Esophagus muscularis mucosa (tissue), 4 donors: ENCODE data around the gene LDB1. TPM values are rescaled to one million over a fixed set of nuclear protein-coding genes. Genes with fewer than 3 reads are reported as not detected.

ENCODE experiments used
- DNase-seq: peaks from one replicate; pipeline ENCODE4 v3.0.0-alpha.2; 2017; ENCODE audit errors: extremely low spot score
- H3K27ac ChIP-seq, 4 donors: fragments of 200-600 bp; sonication (generic); replicated peaks in 1 of 4; 1 replicate in 3 of 4; 2 replicates in 1 of 4; pipeline ENCODE4 v1.5.1; 2016 to 2019; ENCODE audit warnings: mild to moderate bottlenecking in 1 of 4
- H3K27me3 ChIP-seq, 4 donors: fragments of 200-600 bp; sonication (generic); one replicate each; pipeline versions ENCODE4 v1.5.1 to v1.6.0; 2016 to 2019
- H3K36me3 ChIP-seq, 4 donors: fragments of 200-600 bp; sonication (generic); one replicate each; pipeline ENCODE4 v1.5.1; 2016 to 2019
- H3K4me1 ChIP-seq, 4 donors: fragments of 200-600 bp; sonication (generic); one replicate each; pipeline ENCODE4 v1.5.1; 2016 to 2019
- H3K4me3 ChIP-seq, 4 donors: fragments of 200-600 bp; sonication (generic); 1 replicate in 2 of 4; 2 replicates in 2 of 4; pipeline ENCODE4 v1.5.1; 2016 to 2019; ENCODE audit warnings: mild to moderate bottlenecking in 4 of 4, moderate library complexity in 1 of 4
- H3K9me3 ChIP-seq, 4 donors: fragments of 200-600 bp; sonication (generic); 1 replicate in 3 of 4; 2 replicates in 1 of 4; pipeline ENCODE4 v1.5.1; 2016 to 2019
- CTCF ChIP-seq, 3 experiments: fragments of 200-600 bp in 2 of 3; fragments of 450-650 bp in 1 of 3; sonication (generic) in 2 of 3; IDR thresholded peaks; one replicate each; pipeline ENCODE4 v1.5.1; 2017 to 2019; ENCODE audit warnings: antibody characterized with exemption in 3 of 3, mild to moderate bottlenecking in 2 of 3, moderate library complexity in 1 of 3
- EP300 ChIP-seq: sonication (generic); formaldehyde crosslinking; IDR thresholded peaks from one replicate; pipeline ENCODE4 v1.6.1; 2017; ENCODE audit warnings: antibody characterized with exemption
- POLR2A ChIP-seq: fragments of 450-650 bp; IDR thresholded peaks from one replicate; pipeline ENCODE4 v1.6.1; 2017; ENCODE audit warnings: antibody characterized with exemption, moderate library complexity, mild to moderate bottlenecking, low read depth
- POLR2AphosphoS5 ChIP-seq, 2 donors: sonication (generic); formaldehyde crosslinking; IDR thresholded peaks; one replicate each; pipeline ENCODE4 v1.6.1; 2017; ENCODE audit warnings: antibody characterized with exemption in 2 of 2
- WGBS: methylation state at CpG from one replicate; pipeline ENCODE4 v1.1.5; 2018; 5-methylcytosine and 5-hydroxymethylcytosine counted together
- intact Hi-C: fragments of 100-400 bp; cut with DNase I; formaldehyde crosslinking; loops from one replicate; pipeline ENCODE4 v1.15.1; 2023
- total RNA-seq, 4 donors: library from RNA; depleted of rRNA; stranded (reverse); fragments of >200 nt; gene quantifications; one replicate each; pipeline versions ENCODE4 v1.1.0 to v1.2.1, GENCODE V29; 2016

Gene LDB1
- total RNA-seq, 4 donors from 2014 or later, result 59.4 to 79.7 (median 65.6) TPM

DNA sequence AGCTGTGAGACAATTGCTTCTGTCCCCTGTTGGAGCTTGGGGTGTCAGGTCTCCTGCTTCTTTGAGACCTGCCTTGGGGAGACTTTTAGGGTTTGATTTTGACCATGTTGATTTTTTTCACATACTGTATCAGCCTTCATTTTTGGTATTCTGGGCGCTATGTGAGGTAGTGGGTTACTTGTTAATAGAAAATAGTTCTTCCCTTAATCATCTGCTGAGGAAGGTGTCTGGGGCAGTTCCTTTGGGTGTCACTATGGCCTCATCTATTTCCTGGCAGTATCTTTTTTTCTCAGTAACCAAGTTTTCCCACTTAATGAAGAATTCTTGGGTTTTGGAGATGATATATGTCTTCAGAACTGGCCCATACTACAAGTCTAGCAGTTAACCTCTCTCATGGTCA lies 27.4 kb upstream of the LDB1 start:
- TF ChIP-seq POLR2AphosphoS5 (IDR thresholded peaks at IDR 0.05), result no peak
- no peak for TF ChIP-seq POLR2A
- no peak for TF ChIP-seq CTCF (IDR thresholded peaks at IDR 0.05)
- no peak for TF ChIP-seq EP300

GRCh38 chr10:102146971-102147428 lies 26.8 kb upstream of the LDB1 start:
- peaks cover 40 to 89% (median 81%) of the 10 kb centered on the region in 4 donors for H3K36me3 ChIP-seq

More for the DNA sequence above, 27.4 kb upstream of the LDB1 start:
- 100% methylated on average over 1 of the region's 1 CpG for WGBS
- Histone ChIP-seq H3K4me3 (no peak overlapping the region), H3K27me3 (no peaks in the 10 kb centered on the region), H3K27ac (no peak overlapping the region), H3K9me3 (no peaks in the 10 kb centered on the region), H3K4me1 (peaks cover 7 to 9% (median 8%) of the 10 kb centered on the region in 4 donors), H3K36me3 (peaks cover 37 to 83% (median 76%) of the 10 kb centered on the region in 4 donors)
- DNase-seq, result no peak
- intact Hi-C loops, result no loop called here

GRCh38 chr10:102141583-102142107 lies 21.5 kb upstream of the LDB1 start:
- DNase-seq, result no peak

More at GRCh38 chr10:102146971-102147428, 26.8 kb upstream of the LDB1 start:
- intact Hi-C loops, result no loop called here
- Histone ChIP-seq H3K4me3 (no peak overlapping the region), H3K9me3 (no peaks in the 10 kb centered on the region), H3K27me3 (no peaks in the 10 kb centered on the region), H3K4me1 (peaks cover 7 to 8% (median 8%) of the 10 kb centered on the region in 4 donors), H3K27ac (no peak overlapping the region)
- TF ChIP-seq EP300 (no peak), CTCF (IDR thresholded peaks at IDR 0.05) (no peak), POLR2A (no peak), POLR2AphosphoS5 (IDR thresholded peaks at IDR 0.05) (no peak)
- WGBS, result 97% methylated on average over 14 of the region's 17 CpGs
- no peak for DNase-seq

GRCh38 chr10:102140913-102141540 lies 20.9 kb upstream of the LDB1 start:
- intact Hi-C loops, result no loop called here
- Histone ChIP-seq H3K4me3 (no peak overlapping the region), H3K9me3 (no peaks in the 10 kb centered on the region), H3K4me1 (peaks cover 7 to 13% (median 11%) of the 10 kb centered on the region in 4 donors), H3K27ac (no peak overlapping the region), H3K36me3 (peaks cover 55 to 87% (median 79%) of the 10 kb centered on the region in 4 donors), H3K27me3 (no peaks in the 10 kb centered on the region)
- WGBS, result 86% methylated on average over 5 of the region's 5 CpGs
- TF ChIP-seq POLR2A, result no peak
- TF ChIP-seq POLR2AphosphoS5 (IDR thresholded peaks at IDR 0.05), result no peak
- no peak for TF ChIP-seq CTCF (IDR thresholded peaks at IDR 0.05)
- no peak for TF ChIP-seq EP300
- DNase-seq, result no peak

More at GRCh38 chr10:102141583-102142107, 21.5 kb upstream of the LDB1 start:
- Histone ChIP-seq H3K27ac (no peak overlapping the region), H3K36me3 (peaks cover 57 to 93% (median 84%) of the 10 kb centered on the region in 4 donors), H3K4me3 (no peak overlapping the region), H3K9me3 (no peaks in the 10 kb centered on the region), H3K4me1 (peaks cover 3 to 6% (median 5%) of the 10 kb centered on the region in 4 donors), H3K27me3 (no peaks in the 10 kb centered on the region)
- no peak for TF ChIP-seq POLR2A
- TF ChIP-seq POLR2AphosphoS5 (IDR thresholded peaks at IDR 0.05), result no peak
- TF ChIP-seq CTCF (IDR thresholded peaks at IDR 0.05), result no peak
- TF ChIP-seq EP300, result no peak
- 88% methylated on average over 2 of the region's 4 CpGs for WGBS
- intact Hi-C loops, result no loop called here
